Measurements from ENCODE around the gene NTN3.
A peak's percentile ranks its signal among the peaks of the same experiment; 100 is the strongest.

Gene NTN3

GRCh38 chr16:2518823-2519710 lies 48.0 kb downstream of the NTN3 start:
- Histone ChIP-seq H3K27ac (ENCODE audit: low read length) (no peak overlapping the region), H3K4me2 (ENCODE audit: insufficient read depth, low read length) (peak overlapping the region; percentile 99), H3K36me3 (ENCODE audit: insufficient read depth, low read length) (peaks cover 47% of the 10 kb centered on the region)

GRCh38 chr16:2519711-2520080 lies 48.6 kb downstream of the NTN3 start:
- Histone ChIP-seq H3K9ac (ENCODE audit: low read depth, low read length) (peak overlapping the region; percentile 36), H3K27me3 (ENCODE audit: insufficient read depth, low read length, poor library complexity) (no peaks in the 10 kb centered on the region), H3K79me2 (ENCODE audit: insufficient read depth, low read length) (peaks cover 79% of the 10 kb centered on the region), H3K4me3 (ENCODE audit: low read depth in 1 of 2, low read length in 2 of 2) (peak overlapping the region in 1 of 2 experiments; percentile 84; a peak in 2 of 4 replicates), H3K4me1 (ENCODE audit: insufficient read depth, low read length) (peaks cover 68% of the 10 kb centered on the region), H4K20me1 (ENCODE audit: insufficient read depth, low read length) (peaks cover 64% of the 10 kb centered on the region), H3K27ac (ENCODE audit: low read length) (peak overlapping the region; percentile 68), H3K4me2 (ENCODE audit: insufficient read depth, low read length) (peak overlapping the region; percentile 99), H3K36me3 (ENCODE audit: insufficient read depth, low read length) (peaks cover 54% of the 10 kb centered on the region), H2AFZ (ENCODE audit: low read depth, low read length) (peak overlapping the region; percentile 77), H3K9me3 (ENCODE audit: insufficient read depth, low read length, severe bottlenecking) (no peaks in the 10 kb centered on the region)
- DNase-seq: no peak
- ATAC-seq (ENCODE audit: insufficient read depth, low read depth): no peak
- no peak for TF ChIP-seq EZH2 (IDR thresholded peaks at IDR 0.05; ENCODE audit: borderline replicate concordance, low read depth, low read length, severe bottlenecking)
- TF ChIP-seq CTCF (IDR thresholded peaks at IDR 0.05; ENCODE audit: borderline replicate concordance, extremely low read depth, low read length, poor library complexity, severe bottlenecking): no peak

More at GRCh38 chr16:2518823-2519710, 48.0 kb downstream of the NTN3 start:
- Histone ChIP-seq H4K20me1 (ENCODE audit: insufficient read depth, low read length) (peaks cover 67% of the 10 kb centered on the region), H3K9me3 (ENCODE audit: insufficient read depth, low read length, severe bottlenecking) (no peaks in the 10 kb centered on the region), H3K79me2 (ENCODE audit: insufficient read depth, low read length) (peaks cover 85% of the 10 kb centered on the region), H3K4me3 (ENCODE audit: low read depth in 1 of 2, low read length in 2 of 2) (peak overlapping the region in 1 of 2 experiments; percentile 84; a peak in 1 of 4 replicates), H3K27me3 (ENCODE audit: insufficient read depth, low read length, poor library complexity) (no peaks in the 10 kb centered on the region), H3K9ac (ENCODE audit: low read depth, low read length) (peak overlapping the region; percentile 36), H3K4me1 (ENCODE audit: insufficient read depth, low read length) (peaks cover 69% of the 10 kb centered on the region), H2AFZ (ENCODE audit: low read depth, low read length) (no peak overlapping the region)
- ATAC-seq (ENCODE audit: insufficient read depth, low read depth) (no peak), DNase-seq (no peak)
- no peak for TF ChIP-seq CTCF (IDR thresholded peaks at IDR 0.05; ENCODE audit: borderline replicate concordance, extremely low read depth, low read length, poor library complexity, severe bottlenecking)
- TF ChIP-seq EZH2 (IDR thresholded peaks at IDR 0.05; ENCODE audit: borderline replicate concordance, low read depth, low read length, severe bottlenecking): no peak

GRCh38 chr16:2520097-2520783 lies 49.1 kb downstream of the NTN3 start, which contains the start of gene AMDHD2:
TSS of gene AMDHD2 (plus strand) at chr16:2520371. CDS start at chr16:2520459, 88 bp downstream.
- Histone ChIP-seq H3K4me3 (ENCODE audit: low read depth in 1 of 2, low read length in 2 of 2) (peak within 1 kb of the TSS; percentile 33 to 84; a peak in 3 of 4 replicates), H3K27me3 (ENCODE audit: insufficient read depth, low read length, poor library complexity) (no peaks in the 10 kb centered on the region), H3K27ac (ENCODE audit: low read length) (peak within 1 kb of the TSS; percentile 76), H3K4me2 (ENCODE audit: insufficient read depth, low read length) (peak within 1 kb of the TSS; percentile 99), H3K79me2 (ENCODE audit: insufficient read depth, low read length) (peaks cover 73% of the 10 kb centered on the region), H4K20me1 (ENCODE audit: insufficient read depth, low read length) (peaks cover 58% of the 10 kb centered on the region), H3K9me3 (ENCODE audit: insufficient read depth, low read length, severe bottlenecking) (no peaks in the 10 kb centered on the region), H3K4me1 (ENCODE audit: insufficient read depth, low read length) (peaks cover 63% of the 10 kb centered on the region), H3K9ac (ENCODE audit: low read depth, low read length) (peak within 1 kb of the TSS; percentile 63), H2AFZ (ENCODE audit: low read depth, low read length) (peak within 1 kb of the TSS; percentile 77), H3K36me3 (ENCODE audit: insufficient read depth, low read length) (peaks cover 58% of the 10 kb centered on the region)
- peak; percentile 90 for DNase-seq
- TF ChIP-seq CTCF (IDR thresholded peaks at IDR 0.05; ENCODE audit: borderline replicate concordance, extremely low read depth, low read length, poor library complexity, severe bottlenecking) (no peak), EZH2 (IDR thresholded peaks at IDR 0.05; ENCODE audit: borderline replicate concordance, low read depth, low read length, severe bottlenecking) (no peak)
- peak; percentile 80 for ATAC-seq (ENCODE audit: insufficient read depth, low read depth)
